SKM-1 (cell line): ENCODE measurements around the gene AARS1.
"Not testable (repeated sequence)": the region's sequence is repeated elsewhere in the genome, so short reads cannot be mapped to it uniquely, and the experiment has no call there.

ENCODE experiments used
- DNase-seq: peaks from one replicate; lab custom pipeline; 2025; ENCODE audit not compliant: unreplicated experiment; lab: John Stamatoyannopoulos, UW

AARS1 gene

GRCh38 chr16:70276392-70276791 lies 12.9 kb downstream of the AARS1 start:
- DNase-seq, result no peak

GRCh38 chr16:70271696-70272095 lies 17.6 kb downstream of the AARS1 start:
- no peak for DNase-seq

- no peak for DNase-seq
Measured at GRCh38 chr16:70270176-70270575, 19.1 kb downstream of the AARS1 start.

GRCh38 chr16:70269471-70269870 lies 19.8 kb downstream of the AARS1 start:
- no peak for DNase-seq

- DNase-seq, result not testable (repeated sequence)
Measured at GRCh38 chr16:70267922-70268321, 21.4 kb downstream of the AARS1 start.

- peak; percentile 44 for DNase-seq
Measured at GRCh38 chr16:70267516-70267915, 21.8 kb downstream of the AARS1 start.

- not testable (repeated sequence) for DNase-seq
Measured at GRCh38 chr16:70259903-70260302, 29.4 kb downstream of the AARS1 start.

GRCh38 chr16:70258946-70259345 lies 30.4 kb downstream of the AARS1 start:
- no peak for DNase-seq

GRCh38 chr16:70258065-70258464 lies 31.2 kb downstream of the AARS1 start:
- DNase-seq, result no peak

- no peak for DNase-seq
Measured at GRCh38 chr16:70257391-70257790, 31.9 kb downstream of the AARS1 start.

- no peak for DNase-seq
Measured at GRCh38 chr16:70255574-70255973, 33.7 kb downstream of the AARS1 start.

- no peak for DNase-seq
Measured at GRCh38 chr16:70254965-70255286, 34.4 kb downstream of the AARS1 start.

GRCh38 chr16:70254180-70254964 lies 34.9 kb downstream of the AARS1 start:
- no peak for DNase-seq

GRCh38 chr16:70253291-70254106 lies 35.8 kb downstream of the AARS1 start:
- DNase-seq, result no peak

- DNase-seq, result no peak
Measured at GRCh38 chr16:70252355-70252988, 36.8 kb downstream of the AARS1 start.

GRCh38 chr16:70251629-70252354 lies 37.5 kb downstream of the AARS1 start, which contains the start of gene EXOSC6:
TSS of gene EXOSC6 (minus strand) at chr16:70251940. CDS start at chr16:70251900, 40 bp downstream.
- DNase-seq, result peak; percentile 92

- peak; percentile 15 for DNase-seq
Measured at GRCh38 chr16:70250748-70251628, 38.3 kb downstream of the AARS1 start.

- DNase-seq, result not testable (repeated sequence)
Measured at GRCh38 chr16:70249697-70250096, 39.6 kb downstream of the AARS1 start.

- DNase-seq, result not testable (repeated sequence)
Measured at GRCh38 chr16:70238773-70239172, 50.5 kb downstream of the AARS1 start.

- not testable (repeated sequence) for DNase-seq
Measured at GRCh38 chr16:70231831-70232230, 57.5 kb downstream of the AARS1 start.
